HG03469 (cell line): ENCODE measurements around the gene FBXW9.
"Not testable (repeated sequence)": the region's sequence is repeated elsewhere in the genome, so short reads cannot be mapped to it uniquely, and the experiment has no call there.

Experiments used
- ATAC-seq: cut with Tn5 transposase; IDR thresholded peaks from one replicate; pipeline ENCODE4 v1.9.1; 2021; ENCODE audit warnings: mild to moderate bottlenecking, moderate library complexity, moderate number of reproducible peaks; ENCODE audit not compliant: unreplicated experiment

The FBXW9 gene

GRCh38 chr19:12656899-12657571 lies 39.4 kb downstream of the FBXW9 start:
- ATAC-seq, result no peak

GRCh38 chr19:12655546-12655945 lies 40.9 kb downstream of the FBXW9 start:
- no peak for ATAC-seq

GRCh38 chr19:12652219-12652618 lies 44.2 kb downstream of the FBXW9 start:
- no peak for ATAC-seq

- no peak for ATAC-seq
Observed at GRCh38 chr19:12649941-12650340, 46.5 kb downstream of the FBXW9 start.

- no peak for ATAC-seq
Observed at GRCh38 chr19:12648088-12648487, 48.3 kb downstream of the FBXW9 start.

- no peak for ATAC-seq
Observed at GRCh38 chr19:12647490-12648071, 48.9 kb downstream of the FBXW9 start.

GRCh38 chr19:12647047-12647446 lies 49.4 kb downstream of the FBXW9 start:
- no peak for ATAC-seq

GRCh38 chr19:12646551-12646950 lies 49.9 kb downstream of the FBXW9 start:
- no peak for ATAC-seq

GRCh38 chr19:12643716-12644115 lies 52.7 kb downstream of the FBXW9 start:
- not testable (repeated sequence) for ATAC-seq

GRCh38 chr19:12642506-12642905 lies 53.9 kb downstream of the FBXW9 start:
- no peak for ATAC-seq

- ATAC-seq, result no peak
Observed at GRCh38 chr19:12641456-12641855, 55.0 kb downstream of the FBXW9 start.

GRCh38 chr19:12639901-12640613 lies 56.4 kb downstream of the FBXW9 start:
- no peak for ATAC-seq
